ENCODE results near the gene IL33. TPM values are rescaled to one million over a fixed set of nuclear protein-coding genes. Genes with fewer than 3 reads are reported as not detected.

The IL33 gene
- total and polyA plus RNA-seq, 2 of the 4 experiments (the other 2 are of a cell fraction) = not detected

DNA sequence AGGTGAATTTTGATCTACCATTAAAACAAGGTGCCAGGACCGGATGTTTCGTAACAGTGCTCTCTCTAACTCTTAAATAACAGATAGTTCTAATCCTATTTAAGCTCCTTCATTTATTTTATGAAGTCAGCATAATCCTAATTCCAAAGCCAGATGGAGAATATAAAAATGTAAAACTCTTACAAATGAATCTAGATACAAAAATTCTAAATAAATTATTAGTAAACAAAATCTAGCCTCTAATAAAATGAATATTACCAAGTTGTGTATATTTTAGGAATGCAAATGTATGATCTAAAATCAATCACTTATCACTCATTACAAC, 32.4 kb upstream of the IL33 start:
- intact Hi-C loops (cut with micrococcal nuclease) = no loop called here
- no peak overlapping the region for H3K23ac ChIP-seq (ENCODE audit: low read depth, low read length)
- no peak overlapping the region for H2BK20ac ChIP-seq (ENCODE audit: low read depth, low read length)
- BruUV-seq (replicated peaks) = no TSS peak
- H3K9ac ChIP-seq (ENCODE audit: low read depth, low read length) = no peak overlapping the region
- ChIA-PET CTCF (no interaction called here), POLR2A (ENCODE audit: unreplicated experiment) (no interaction called here)
- H2BK15ac ChIP-seq (ENCODE audit: low read depth, low read length) = no peak overlapping the region
- TF ChIP-seq SMC3 (IDR thresholded peaks at IDR 0.05; ENCODE audit: low read depth, low read length) (no peak), BHLHE40 (IDR thresholded peaks at IDR 0.05; ENCODE audit: low read depth, low read length) (no peak), CEBPB (IDR thresholded peaks at IDR 0.05; ENCODE audit: low read depth, low read length) (no peak), MXI1 (IDR thresholded peaks at IDR 0.05; ENCODE audit: borderline replicate concordance, low read depth, low read length) (no peak), RCOR1 (IDR thresholded peaks at IDR 0.05; ENCODE audit: insufficient replicate concordance, low read length) (no peak), RFX5 (IDR thresholded peaks at IDR 0.05; ENCODE audit: low read depth, low read length) (no peak), CHD1 (IDR thresholded peaks at IDR 0.05; ENCODE audit: low read depth, low read length) (no peak), MAZ (IDR thresholded peaks at IDR 0.05; ENCODE audit: borderline replicate concordance, low read depth, low read length) (no peak), POLR2A (IDR thresholded peaks at IDR 0.05; ENCODE audit: low read depth, low read length) (no peak), NFE2L2 (IDR thresholded peaks at IDR 0.05; ENCODE audit: low read depth, low read length) (no peak), MAFK (IDR thresholded peaks at IDR 0.05; ENCODE audit: low read depth, low read length) (no peak), FOS (IDR thresholded peaks at IDR 0.05; ENCODE audit: low read depth, low read length) (no peak), RAD21 (IDR thresholded peaks at IDR 0.05; ENCODE audit: low read length) (no peak)
- TF ChIP-seq, protein P1, sequence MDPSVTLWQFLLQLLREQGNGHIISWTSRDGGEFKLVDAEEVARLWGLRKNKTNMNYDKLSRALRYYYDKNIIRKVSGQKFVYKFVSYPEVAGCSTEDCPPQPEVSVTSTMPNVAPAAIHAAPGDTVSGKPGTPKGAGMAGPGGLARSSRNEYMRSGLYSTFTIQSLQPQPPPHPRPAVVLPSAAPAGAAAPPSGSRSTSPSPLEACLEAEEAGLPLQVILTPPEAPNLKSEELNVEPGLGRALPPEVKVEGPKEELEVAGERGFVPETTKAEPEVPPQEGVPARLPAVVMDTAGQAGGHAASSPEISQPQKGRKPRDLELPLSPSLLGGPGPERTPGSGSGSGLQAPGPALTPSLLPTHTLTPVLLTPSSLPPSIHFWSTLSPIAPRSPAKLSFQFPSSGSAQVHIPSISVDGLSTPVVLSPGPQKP (IDR thresholded peaks at IDR 0.05; ENCODE audit: borderline replicate concordance, low read depth, low read length) = no peak
- TF ChIP-seq, protein P2, sequence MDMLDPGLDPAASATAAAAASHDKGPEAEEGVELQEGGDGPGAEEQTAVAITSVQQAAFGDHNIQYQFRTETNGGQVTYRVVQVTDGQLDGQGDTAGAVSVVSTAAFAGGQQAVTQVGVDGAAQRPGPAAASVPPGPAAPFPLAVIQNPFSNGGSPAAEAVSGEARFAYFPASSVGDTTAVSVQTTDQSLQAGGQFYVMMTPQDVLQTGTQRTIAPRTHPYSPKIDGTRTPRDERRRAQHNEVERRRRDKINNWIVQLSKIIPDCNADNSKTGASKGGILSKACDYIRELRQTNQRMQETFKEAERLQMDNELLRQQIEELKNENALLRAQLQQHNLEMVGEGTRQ (IDR thresholded peaks at IDR 0.05; ENCODE audit: low read depth, low read length) = no peak
- TF ChIP-seq, protein P3, sequence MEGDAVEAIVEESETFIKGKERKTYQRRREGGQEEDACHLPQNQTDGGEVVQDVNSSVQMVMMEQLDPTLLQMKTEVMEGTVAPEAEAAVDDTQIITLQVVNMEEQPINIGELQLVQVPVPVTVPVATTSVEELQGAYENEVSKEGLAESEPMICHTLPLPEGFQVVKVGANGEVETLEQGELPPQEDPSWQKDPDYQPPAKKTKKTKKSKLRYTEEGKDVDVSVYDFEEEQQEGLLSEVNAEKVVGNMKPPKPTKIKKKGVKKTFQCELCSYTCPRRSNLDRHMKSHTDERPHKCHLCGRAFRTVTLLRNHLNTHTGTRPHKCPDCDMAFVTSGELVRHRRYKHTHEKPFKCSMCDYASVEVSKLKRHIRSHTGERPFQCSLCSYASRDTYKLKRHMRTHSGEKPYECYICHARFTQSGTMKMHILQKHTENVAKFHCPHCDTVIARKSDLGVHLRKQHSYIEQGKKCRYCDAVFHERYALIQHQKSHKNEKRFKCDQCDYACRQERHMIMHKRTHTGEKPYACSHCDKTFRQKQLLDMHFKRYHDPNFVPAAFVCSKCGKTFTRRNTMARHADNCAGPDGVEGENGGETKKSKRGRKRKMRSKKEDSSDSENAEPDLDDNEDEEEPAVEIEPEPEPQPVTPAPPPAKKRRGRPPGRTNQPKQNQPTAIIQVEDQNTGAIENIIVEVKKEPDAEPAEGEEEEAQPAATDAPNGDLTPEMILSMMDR (conservative IDR thresholded peaks at IDR 0.05; ENCODE audit: low read depth, low read length) = no peak
- no peak overlapping the region for H3K14ac ChIP-seq (replicated peaks; ENCODE audit: low read depth, low read length)
- in situ Hi-C loops (cut with MboI; ENCODE audit: low sequenced_read_pairs) = no loop called here
- ATAC-seq (ENCODE audit: low read depth) = no peak
- no peaks in the 10 kb centered on the region for H4K20me1 ChIP-seq (ENCODE audit: insufficient read depth, low read length)
- H2BK5ac ChIP-seq (ENCODE audit: low read depth, low read length, poor library complexity, severe bottlenecking) = no peak overlapping the region
- no peak overlapping the region for H4K5ac ChIP-seq (ENCODE audit: low read depth, low read length)
- no peaks in the 10 kb centered on the region for H3K79me1 ChIP-seq (ENCODE audit: low read depth in 1 of 2, low read length in 2 of 2)
- no peak overlapping the region for H3K27ac ChIP-seq (ENCODE audit: insufficient read depth, low read length)
- H3K9me3 ChIP-seq (ENCODE audit: control insufficient read depth, insufficient read depth, low read length) = no peaks in the 10 kb centered on the region
- no peaks in the 10 kb centered on the region for H3K27me3 ChIP-seq (ENCODE audit: control insufficient read depth, insufficient read depth, low read length)
- no peaks in the 10 kb centered on the region for H3K9me1 ChIP-seq (ENCODE audit: insufficient read depth, low read length)
- dilution Hi-C loops (cut with HindIII; ENCODE audit: low sequenced_read_pairs, unreplicated experiment) = no loop called here
- no peak overlapping the region for H4K91ac ChIP-seq (ENCODE audit: insufficient read depth, low read depth, low read length)
- H2AK5ac ChIP-seq (ENCODE audit: low read depth, low read length) = no peak overlapping the region
- no CpG with 5 or more reads among the region's 2 CpGs for WGBS, 2 experiments (ENCODE audit: extremely low coverage in 2 of 2, insufficient read length in 1 of 2)
- no peak overlapping the region for H3K18ac ChIP-seq (ENCODE audit: low read depth, low read length)
- no peak overlapping the region for H2BK120ac ChIP-seq (ENCODE audit: low read depth, low read length)
- no peak overlapping the region for H3K4ac ChIP-seq (ENCODE audit: low read depth, low read length)
- H3K56ac ChIP-seq (ENCODE audit: extremely low read depth, insufficient read depth, low read length) = no peak overlapping the region
- no peaks in the 10 kb centered on the region for H3K4me1 ChIP-seq (ENCODE audit: control insufficient read depth, insufficient read depth, low read length)
- no peak overlapping the region for H3K4me2 ChIP-seq (ENCODE audit: low read depth, low read length)
- H4K8ac ChIP-seq (ENCODE audit: low read depth in 2 of 2, low read length in 2 of 2) = no peak overlapping the region
- H2AK9ac ChIP-seq (replicated peaks; ENCODE audit: low read depth, low read length, poor library complexity) = no peak overlapping the region
- H3K36me3 ChIP-seq (ENCODE audit: control insufficient read depth, insufficient read depth, low read length) = no peaks in the 10 kb centered on the region
- H3K4me3 ChIP-seq (ENCODE audit: insufficient read depth, low read depth, low read length) = no peak overlapping the region
- no peak for DNase-seq
- no peak overlapping the region for H2AFZ ChIP-seq (replicated peaks; ENCODE audit: low read length, poor library complexity)

Data from IMR-90 (cell line).